Thyroid gland (tissue), 4 donors: ENCODE measurements around the gene ECEL1. TPM values are rescaled to one million over a fixed set of nuclear protein-coding genes. Genes with fewer than 3 reads are reported as not detected.
"Not testable (repeated sequence)": the region's sequence is repeated elsewhere in the genome, so short reads cannot be mapped to it uniquely, and the experiment has no call there.

Experiments used
- DNase-seq, 2 donors: peaks; one replicate each; pipeline ENCODE4 v3.0.0-alpha.2; 2019
- H3K27ac ChIP-seq, 3 donors: fragments of 200-600 bp; sonication (generic); 1 replicate in 2 of 3; 2 replicates in 1 of 3; pipeline ENCODE4 v1.5.1; 2016 to 2019; ENCODE audit warnings: mild to moderate bottlenecking in 1 of 3, moderate library complexity in 1 of 3
- H3K27me3 ChIP-seq: fragments of 200-600 bp; sonication (generic); one replicate; pipeline ENCODE4 v1.5.1; 2019
- H3K36me3 ChIP-seq, 2 donors: fragments of 200-600 bp; sonication (generic); one replicate each; pipeline ENCODE4 v1.5.1; 2016 to 2019
- H3K4me1 ChIP-seq, 2 donors: fragments of 200-600 bp; sonication (generic); one replicate each; pipeline ENCODE4 v1.5.1; 2017 to 2019
- H3K4me3 ChIP-seq, 3 donors: fragments of 200-600 bp; sonication (generic); replicated peaks in 1 of 3; 1 replicate in 2 of 3; 2 replicates in 1 of 3; pipeline ENCODE4 v1.5.1; 2016; ENCODE audit warnings: mild to moderate bottlenecking in 1 of 3
- H3K9me3 ChIP-seq: fragments of 200-600 bp; sonication (generic); one replicate; pipeline ENCODE4 v1.5.1; 2017
- CTCF ChIP-seq, 6 experiments: fragments of 200-600 bp in 3 of 6; fragments of 450-650 bp in 3 of 6; sonication (generic) in 3 of 6; IDR thresholded peaks; one replicate each; pipeline ENCODE4 v1.5.1; 2016 to 2019; ENCODE audit warnings: antibody characterized with exemption in 6 of 6, mild to moderate bottlenecking in 2 of 6, inconsistent platforms in 1 of 6, moderate library complexity in 1 of 6
- POLR2A ChIP-seq, 2 donors: fragments of 450-650 bp; IDR thresholded peaks; one replicate each; pipeline ENCODE4 v1.6.1; 2017; ENCODE audit warnings: antibody characterized with exemption in 2 of 2, mild to moderate bottlenecking in 2 of 2, moderate library complexity in 1 of 2
- WGBS, 2 donors: methylation state at CpG; one replicate each; pipeline ENCODE4 v1.1.5; 2017; 5-methylcytosine and 5-hydroxymethylcytosine counted together
- intact Hi-C: fragments of 100-400 bp; cut with DNase I; formaldehyde crosslinking; loops from one replicate; pipeline ENCODE4 v1.15.1; 2023
- total RNA-seq, 4 donors: library from RNA; depleted of rRNA; stranded (reverse); fragments of >200 nt; gene quantifications; one replicate each; pipeline ENCODE4 v1.2.3, GENCODE V29; 2016

The ECEL1 gene
- total RNA-seq, 4 donors from 2014 or later, result 0.11 to 1.5 (median 1.2) TPM

GRCh38 chr2:232435805-232436204 is 51.8 kb downstream of the ECEL1 start:
- Histone ChIP-seq H3K4me3 (no peak overlapping the region), H3K4me1 (peaks cover 0 to 8% of the 10 kb centered on the region in 2 donors), H3K36me3 (no peaks in the 10 kb centered on the region), H3K27ac (no peak overlapping the region), H3K27me3 (no peaks in the 10 kb centered on the region), H3K9me3 (no peaks in the 10 kb centered on the region)
- TF ChIP-seq POLR2A (IDR thresholded peaks at IDR 0.05) (no peak), CTCF (IDR thresholded peaks at IDR 0.05) (no peak)
- 90 to 92% methylated on average over 7 of the region's 7 CpGs for WGBS, 2 donors
- DNase-seq, result no peak
- intact Hi-C loops, result loop anchor here (5.0 kb wide), 1 partner anchor 579 kb away; no protein-coding TSS in a partner anchor

GRCh38 chr2:232435375-232435648 is 52.3 kb downstream of the ECEL1 start:
- 84 to 91% methylated on average over 4 of the region's 4 CpGs for WGBS, 2 donors
- H3K4me1 ChIP-seq, result peaks cover 0 to 8% of the 10 kb centered on the region in 2 donors

GRCh38 chr2:232434563-232435374 is 52.9 kb downstream of the ECEL1 start:
- Histone ChIP-seq H3K4me3 (no peak overlapping the region), H3K27me3 (no peaks in the 10 kb centered on the region), H3K4me1 (peaks cover 0 to 8% of the 10 kb centered on the region in 2 donors), H3K9me3 (no peaks in the 10 kb centered on the region), H3K27ac (peak overlapping the region; percentile 33 to 69 (median 57)), H3K36me3 (no peaks in the 10 kb centered on the region)
- 88 to 93% methylated on average over 6 to 8 of the region's 12 CpGs for WGBS, 2 donors
- TF ChIP-seq POLR2A (IDR thresholded peaks at IDR 0.05) (no peak), CTCF (IDR thresholded peaks at IDR 0.05) (no peak)
- no peak for DNase-seq
- intact Hi-C loops, result loop anchor here (5.0 kb wide), 1 partner anchor 577 kb away; no protein-coding TSS in a partner anchor

More at GRCh38 chr2:232435375-232435648, 52.3 kb downstream of the ECEL1 start:
- TF ChIP-seq POLR2A (IDR thresholded peaks at IDR 0.05), result no peak
- no peak for TF ChIP-seq CTCF (IDR thresholded peaks at IDR 0.05)
- DNase-seq, result no peak
- intact Hi-C loops, result loop anchor here (5.0 kb wide), 1 partner anchor 578 kb away; no protein-coding TSS in a partner anchor
- Histone ChIP-seq H3K9me3 (no peaks in the 10 kb centered on the region), H3K36me3 (no peaks in the 10 kb centered on the region), H3K27me3 (no peaks in the 10 kb centered on the region), H3K27ac (no peak overlapping the region), H3K4me3 (no peak overlapping the region)

GRCh38 chr2:232434091-232434490 is 53.5 kb downstream of the ECEL1 start:
- Histone ChIP-seq H3K27me3 (no peaks in the 10 kb centered on the region), H3K4me1 (peaks cover 0 to 8% of the 10 kb centered on the region in 2 donors), H3K4me3 (no peak overlapping the region), H3K36me3 (no peaks in the 10 kb centered on the region), H3K9me3 (no peaks in the 10 kb centered on the region), H3K27ac (peak overlapping the region; percentile 33 to 69 (median 57))
- intact Hi-C loops, result no loop called here
- DNase-seq, result peak; percentile 17 to 27
- TF ChIP-seq CTCF (IDR thresholded peaks at IDR 0.05) (peak in 2 of 6 experiments; percentile 11 to 15), POLR2A (IDR thresholded peaks at IDR 0.05) (no peak)
- WGBS, 2 donors, result 70 to 75% methylated on average over 5 to 9 of the region's 9 CpGs

- DNase-seq, result peak; percentile 61 to 70
- 20 to 70% methylated on average over 2 to 8 of the region's 9 CpGs for WGBS, 2 donors
- H3K4me3 ChIP-seq, intact Hi-C loops, H3K4me1 ChIP-seq, H3K9me3 ChIP-seq, H3K27me3 ChIP-seq, H3K36me3 ChIP-seq: not testable (repeated sequence)
- H3K27ac ChIP-seq, result peak overlapping the region in 2 of 3 donors; percentile 30 to 51
Measured at GRCh38 chr2:232433622-232434021, 54.0 kb downstream of the ECEL1 start.
